Measurements from ENCODE around the gene FBN3.

DNA sequence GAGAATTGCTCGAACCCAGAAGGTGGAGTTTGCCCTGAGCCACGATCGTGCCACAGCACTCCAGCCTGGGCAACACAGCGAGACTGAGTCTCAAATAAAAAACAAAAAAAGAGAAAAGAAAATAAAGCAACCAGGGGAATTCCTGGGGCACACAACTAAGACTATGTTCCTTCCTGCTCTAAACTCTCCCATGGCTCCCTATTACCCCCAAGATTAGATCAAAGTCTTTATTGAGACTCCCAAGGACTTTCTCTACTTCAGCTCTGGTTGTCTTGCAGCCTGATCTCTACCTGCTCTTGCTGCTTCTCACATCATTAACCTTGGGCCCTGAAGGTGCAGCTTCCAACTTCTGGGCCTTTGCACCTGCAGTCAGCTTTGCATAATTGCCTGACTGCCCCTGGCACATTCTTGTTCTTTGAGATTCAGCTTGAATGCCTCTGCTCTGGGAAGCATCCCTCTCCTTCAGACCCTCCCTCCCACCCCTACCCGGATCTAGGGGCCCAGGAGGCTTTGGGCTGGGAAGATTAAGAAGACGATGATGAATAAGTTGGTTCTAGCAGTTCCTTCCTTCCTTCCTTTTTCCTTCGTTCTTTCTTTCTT is 42.9 kb upstream of the FBN3 start:
- TF ChIP-seq POLR2A (IDR thresholded peaks at IDR 0.05) (no peak), POLR2AphosphoS5 (IDR thresholded peaks at IDR 0.05) (no peak)
